Hematopoietic multipotent progenitor cell treated with erythropoietin and hydrocortisone succinate and interleukin-3 and kit ligand, for 4 days (in vitro differentiated cells): ENCODE data around the gene MIA2.

Experiments used
- DNase-seq: peaks from one replicate; pipeline ENCODE4 v3.0.0-alpha.2; 2015

Gene MIA2

GRCh38 chr14:39406560-39406959, 172.8 kb downstream of the MIA2 start:
- DNase-seq, result no peak

- no peak for DNase-seq
These were observed 182.4 kb downstream of the MIA2 start for GRCh38 chr14:39416072-39416471.

- DNase-seq, result peak; percentile 44
These were observed 183.3 kb downstream of the MIA2 start for GRCh38 chr14:39417014-39417413.

- peak; percentile 46 for DNase-seq
These were observed 185.6 kb downstream of the MIA2 start for GRCh38 chr14:39419272-39419671.

- no peak for DNase-seq
These were observed 188.5 kb downstream of the MIA2 start for GRCh38 chr14:39422243-39422642.

GRCh38 chr14:39423793-39424192, 190.1 kb downstream of the MIA2 start:
- no peak for DNase-seq

GRCh38 chr14:39425947-39426346, 192.2 kb downstream of the MIA2 start:
- no peak for DNase-seq

GRCh38 chr14:39426605-39427004, 192.9 kb downstream of the MIA2 start:
- DNase-seq, result peak; percentile 70

- DNase-seq, result no peak
These were observed 194.4 kb downstream of the MIA2 start for GRCh38 chr14:39428118-39428517.

GRCh38 chr14:39430762-39431415, 197.2 kb downstream of the MIA2 start:
- DNase-seq, result peak; percentile 48

- peak; percentile 62 for DNase-seq
These were observed 197.9 kb downstream of the MIA2 start for GRCh38 chr14:39431416-39432178.

- DNase-seq, result peak; percentile 97
These were observed 198.5 kb downstream of the MIA2 start, which contains the start of gene FBXO33 for GRCh38 chr14:39432179-39432618. FBXO33 (minus strand) TSS chr14:39432433; CDS start chr14:39432162, 271 bp downstream.

- DNase-seq, result peak; percentile 80
These were observed 199.1 kb downstream of the MIA2 start for GRCh38 chr14:39432619-39433451.

GRCh38 chr14:39433452-39433813, 199.7 kb downstream of the MIA2 start:
- no peak for DNase-seq

- no peak for DNase-seq
These were observed 200.7 kb downstream of the MIA2 start for GRCh38 chr14:39434401-39434800.

GRCh38 chr14:39435241-39435640, 201.5 kb downstream of the MIA2 start:
- no peak for DNase-seq
